ENCODE measurements around the gene DCTN1.
"Not testable (repeated sequence)": the region's sequence is repeated elsewhere in the genome, so short reads cannot be mapped to it uniquely, and the experiment has no call there.

The DCTN1 gene

GRCh38 chr2:74349889-74350288 lies 30.2 kb downstream of the DCTN1 start:
- in situ Hi-C loops (cut with MboI; ENCODE audit: low pct_unique_long_range_greater_than_20kb, low sequenced_read_pairs, unreplicated experiment), result no loop called here
- DNase-seq (ENCODE audit: low spot score), result no peak
- TF ChIP-seq, protein P1, sequence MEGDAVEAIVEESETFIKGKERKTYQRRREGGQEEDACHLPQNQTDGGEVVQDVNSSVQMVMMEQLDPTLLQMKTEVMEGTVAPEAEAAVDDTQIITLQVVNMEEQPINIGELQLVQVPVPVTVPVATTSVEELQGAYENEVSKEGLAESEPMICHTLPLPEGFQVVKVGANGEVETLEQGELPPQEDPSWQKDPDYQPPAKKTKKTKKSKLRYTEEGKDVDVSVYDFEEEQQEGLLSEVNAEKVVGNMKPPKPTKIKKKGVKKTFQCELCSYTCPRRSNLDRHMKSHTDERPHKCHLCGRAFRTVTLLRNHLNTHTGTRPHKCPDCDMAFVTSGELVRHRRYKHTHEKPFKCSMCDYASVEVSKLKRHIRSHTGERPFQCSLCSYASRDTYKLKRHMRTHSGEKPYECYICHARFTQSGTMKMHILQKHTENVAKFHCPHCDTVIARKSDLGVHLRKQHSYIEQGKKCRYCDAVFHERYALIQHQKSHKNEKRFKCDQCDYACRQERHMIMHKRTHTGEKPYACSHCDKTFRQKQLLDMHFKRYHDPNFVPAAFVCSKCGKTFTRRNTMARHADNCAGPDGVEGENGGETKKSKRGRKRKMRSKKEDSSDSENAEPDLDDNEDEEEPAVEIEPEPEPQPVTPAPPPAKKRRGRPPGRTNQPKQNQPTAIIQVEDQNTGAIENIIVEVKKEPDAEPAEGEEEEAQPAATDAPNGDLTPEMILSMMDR (IDR thresholded peaks at IDR 0.05; ENCODE audit: extremely low read depth, insufficient read depth, missing control alignments), result no peak

GRCh38 chr2:74347742-74348141 lies 32.4 kb downstream of the DCTN1 start:
- in situ Hi-C loops (cut with MboI; ENCODE audit: low pct_unique_long_range_greater_than_20kb, low sequenced_read_pairs, unreplicated experiment), result no loop called here
- DNase-seq (ENCODE audit: low spot score), result no peak
- TF ChIP-seq, protein P1 (IDR thresholded peaks at IDR 0.05; ENCODE audit: extremely low read depth, insufficient read depth, missing control alignments), result no peak

DNA sequence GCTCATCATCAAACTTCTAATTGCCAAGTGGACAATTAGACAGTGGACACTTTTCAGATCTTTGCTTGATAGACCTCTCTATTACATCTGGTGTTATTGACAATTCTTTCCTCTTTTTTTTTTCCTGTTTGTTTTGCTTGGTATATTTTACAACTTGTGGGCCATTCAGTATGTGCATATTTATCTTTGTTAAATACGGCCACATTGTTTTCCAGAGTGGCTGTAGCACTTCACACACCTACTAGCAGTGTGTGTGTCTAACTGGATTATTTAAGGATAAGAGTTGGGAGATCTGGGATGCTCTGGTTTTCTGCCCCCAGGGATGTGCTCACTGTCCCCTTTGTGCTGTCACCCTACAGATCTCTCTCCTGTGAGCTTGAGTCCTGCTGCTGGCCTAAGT lies 32.8 kb downstream of the DCTN1 start:
- in situ Hi-C loops (cut with MboI; ENCODE audit: low pct_unique_long_range_greater_than_20kb, low sequenced_read_pairs, unreplicated experiment), result no loop called here
- no peak for DNase-seq (ENCODE audit: low spot score)
- TF ChIP-seq, protein P1 (IDR thresholded peaks at IDR 0.05; ENCODE audit: extremely low read depth, insufficient read depth, missing control alignments), result no peak

GRCh38 chr2:74345272-74345943 lies 34.7 kb downstream of the DCTN1 start:
- no peak for DNase-seq (ENCODE audit: low spot score)
- TF ChIP-seq, protein P1 (IDR thresholded peaks at IDR 0.05; ENCODE audit: extremely low read depth, insufficient read depth, missing control alignments), result no peak
- in situ Hi-C loops (cut with MboI; ENCODE audit: low pct_unique_long_range_greater_than_20kb, low sequenced_read_pairs, unreplicated experiment), result no loop called here

GRCh38 chr2:74343316-74343715 lies 36.8 kb downstream of the DCTN1 start, which contains the start of gene SLC4A5:
SLC4A5 (minus strand) TSS chr2:74343416; CDS start chr2:74315023, 28,393 bp downstream.
- in situ Hi-C loops (cut with MboI; ENCODE audit: low pct_unique_long_range_greater_than_20kb, low sequenced_read_pairs, unreplicated experiment), result no loop called here
- TF ChIP-seq, protein P1 (IDR thresholded peaks at IDR 0.05; ENCODE audit: extremely low read depth, insufficient read depth, missing control alignments), result no peak
- DNase-seq (ENCODE audit: low spot score), result no peak

- DNase-seq (ENCODE audit: low spot score); in situ Hi-C loops (cut with MboI; ENCODE audit: low pct_unique_long_range_greater_than_20kb, low sequenced_read_pairs, unreplicated experiment): not testable (repeated sequence)
Observed at GRCh38 chr2:74336227-74336626, 43.9 kb downstream of the DCTN1 start.

DNA sequence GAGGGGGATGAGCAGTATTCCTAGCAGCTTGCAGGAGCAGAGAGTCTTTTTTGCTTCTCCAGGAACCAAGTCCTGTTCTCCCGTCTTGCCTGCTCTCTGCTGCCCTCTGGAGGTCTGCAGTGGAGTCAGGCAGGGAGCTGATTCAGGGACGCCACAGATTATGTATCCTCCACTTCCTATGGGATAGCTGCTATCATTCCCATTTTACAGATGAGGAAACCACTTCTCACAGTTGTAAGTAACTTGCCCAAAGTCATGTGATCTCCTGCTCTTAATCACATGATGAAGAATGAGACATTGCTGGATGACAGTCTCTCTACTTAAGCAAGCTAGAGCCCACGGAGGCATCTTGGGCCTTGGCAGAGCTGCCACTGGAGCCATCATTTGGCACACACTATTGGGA lies 45.2 kb downstream of the DCTN1 start:
- TF ChIP-seq, protein P1 (IDR thresholded peaks at IDR 0.05; ENCODE audit: extremely low read depth, insufficient read depth, missing control alignments), result peak; percentile 98
- in situ Hi-C loops (cut with MboI; ENCODE audit: low pct_unique_long_range_greater_than_20kb, low sequenced_read_pairs, unreplicated experiment), result no loop called here
- peak; percentile 46 for DNase-seq (ENCODE audit: low spot score)
